K562 (cell line): ENCODE measurements around the gene NCOA3. TPM values are rescaled to one million over a fixed set of nuclear protein-coding genes. Genes with fewer than 3 reads are reported as not detected.
A peak's percentile ranks its signal among the peaks of the same experiment; 100 is the strongest.

Experiments used
- BHLHE40 ChIP-seq: IDR thresholded peaks from 2 replicates; pipeline ENCODE4 v1.6.1; 2011; ENCODE audit warnings: low read length, improper control_type of control experiment
- CHD4 ChIP-seq: fragments of 200-600 bp; sonication (generic); IDR thresholded peaks from 3 replicates; pipeline ENCODE4 v1.6.1; 2012; ENCODE audit warnings: low read depth, mild to moderate bottlenecking, mixed read lengths, low read length, inconsistent platforms; ENCODE audit not compliant: insufficient read depth, insufficient replicate concordance, poor library complexity, severe bottlenecking
- ESRRA ChIP-seq: fragments of 450-650 bp; IDR thresholded peaks from 2 replicates; pipeline ENCODE4 v1.6.1; 2014; ENCODE audit warnings: low read depth, mild to moderate bottlenecking, moderate library complexity, borderline replicate concordance
- HNRNPLL ChIP-seq: fragments of 200-400 bp; formaldehyde crosslinking; IDR thresholded peaks from 2 replicates; pipeline ENCODE4 v1.6.1; 2017; ENCODE audit warnings: low read length, low read depth, mild to moderate bottlenecking; ENCODE audit not compliant: poor library complexity, severe bottlenecking
- KDM2B ChIP-seq: fragments of 250-450 bp; sonication (Bioruptor Pico); IDR thresholded peaks from 2 replicates; pipeline ENCODE4 v1.8.0; 2021; ENCODE audit warnings: mild to moderate bottlenecking, moderate library complexity
- MAZ ChIP-seq, 2 experiments: fragments of 450-650 bp in 1 of 2; sonication (generic) in 1 of 2; formaldehyde crosslinking; IDR thresholded peaks in 1 of 2; conservative IDR thresholded peaks in 1 of 2; 2 replicates each; pipeline versions ENCODE4 v1.4.0 to v1.5.0; 2020; ENCODE audit warnings: mild to moderate bottlenecking in 1 of 2, missing genetic modification reagents in 1 of 2
- MBD2 ChIP-seq: sonication (generic); IDR thresholded peaks from 2 replicates; pipeline ENCODE4 v1.6.1; 2016; ENCODE audit warnings: low read depth, borderline replicate concordance
- MXI1 ChIP-seq: IDR thresholded peaks from 2 replicates; pipeline ENCODE4 v1.6.1; 2011; ENCODE audit warnings: low read depth, mild to moderate bottlenecking, improper control_type of control experiment, low read length
- RAD51 ChIP-seq: fragments of 450-650 bp; IDR thresholded peaks from 2 replicates; pipeline ENCODE4 v1.7.1; 2016; ENCODE audit warnings: low read depth, mild to moderate bottlenecking, borderline replicate concordance
- SETDB1 ChIP-seq: IDR thresholded peaks from one replicate; pipeline ENCODE4 v1.6.1; 2012; ENCODE audit warnings: low read length, control low read depth, inconsistent platforms
- ZNF23 ChIP-seq: fragments of 250-450 bp; sonication (Bioruptor Pico); IDR thresholded peaks from 2 replicates; pipeline ENCODE4 v1.4.0; 2020; ENCODE audit warnings: mild to moderate bottlenecking
- ZNF431 ChIP-seq: sonication (generic); formaldehyde crosslinking; IDR thresholded peaks from 2 replicates; pipeline ENCODE4 v1.8.0; 2022; ENCODE audit warnings: mild to moderate bottlenecking, missing genetic modification reagents
- ZNF717 ChIP-seq: fragments of 250-450 bp; sonication (Bioruptor Pico); IDR thresholded peaks from 2 replicates; pipeline ENCODE4 v1.5.0; 2021
- polyA plus RNA-seq, 8 experiments: library from polyadenylated mRNA; depleted of rRNA in 4 of 8; stranded (reverse) in 5 of 8; unstranded in 3 of 8; fragments of >200 nt; fragmentation: Nextera tagmentation in 2 of 8; fragmentation: Illumina TruSeq in 1 of 8; extraction: Ambion mirVana in 2 of 8; extraction: Trizol in 1 of 8; gene quantifications; 2 replicates each; pipeline versions ENCODE4 v1.2.1 to v1.2.3, GENCODE V29; 2011 to 2014; ENCODE audit warnings: inconsistent platforms in 1 of 8, missing spikeins in 1 of 8
- total RNA-seq, 7 experiments: library from RNA; depleted of rRNA in 6 of 7; stranded (reverse); fragments of >200 nt in 6 of 7; fragmentation: Illumina TruSeq in 2 of 7; extraction: Trizol in 2 of 7; gene quantifications; 2 replicates each; pipeline versions ENCODE4 v1.2.1 to v1.2.3, GENCODE V29; 2011 to 2021; ENCODE audit warnings: low replicate concordance in 1 of 7
- TF ChIP-seq, protein P1 (sequence below): fragments of 450-650 bp; formaldehyde crosslinking; IDR thresholded peaks from 2 replicates; pipeline ENCODE4 v1.4.0; 2020; ENCODE audit warnings: mild to moderate bottlenecking, moderate library complexity
- TF ChIP-seq, protein P2 (sequence below): sonication (generic); formaldehyde crosslinking; IDR thresholded peaks from 2 replicates; pipeline ENCODE4 v1.4.0; 2020; ENCODE audit warnings: mild to moderate bottlenecking, missing genetic modification reagents
- TF ChIP-seq, protein P3 (sequence below), 2 experiments: fragments of 450-650 bp in 1 of 2; sonication (generic) in 1 of 2; formaldehyde crosslinking; conservative IDR thresholded peaks; 2 replicates each; pipeline versions ENCODE4 v1.4.0 to v1.8.1; 2020 to 2022; ENCODE audit warnings: mild to moderate bottlenecking in 1 of 2, missing genetic modification reagents in 1 of 2
- TF ChIP-seq, protein P4 (sequence below): sonication (generic); formaldehyde crosslinking; IDR thresholded peaks from 2 replicates; pipeline ENCODE4 v1.8.1; 2023; ENCODE audit warnings: mild to moderate bottlenecking, missing genetic modification reagents
- TF ChIP-seq, protein P5 (sequence below): fragments of 450-650 bp; formaldehyde crosslinking; IDR thresholded peaks from 2 replicates; pipeline ENCODE4 v1.4.0; 2020; ENCODE audit warnings: mild to moderate bottlenecking

NCOA3 gene
- total and polyA plus RNA-seq, 9 of the 15 experiments (the other 6 are each of a cell fraction or from before 2014, with no cell fraction given), result 3.2 to 24.3 (median 14.4) TPM

DNA sequence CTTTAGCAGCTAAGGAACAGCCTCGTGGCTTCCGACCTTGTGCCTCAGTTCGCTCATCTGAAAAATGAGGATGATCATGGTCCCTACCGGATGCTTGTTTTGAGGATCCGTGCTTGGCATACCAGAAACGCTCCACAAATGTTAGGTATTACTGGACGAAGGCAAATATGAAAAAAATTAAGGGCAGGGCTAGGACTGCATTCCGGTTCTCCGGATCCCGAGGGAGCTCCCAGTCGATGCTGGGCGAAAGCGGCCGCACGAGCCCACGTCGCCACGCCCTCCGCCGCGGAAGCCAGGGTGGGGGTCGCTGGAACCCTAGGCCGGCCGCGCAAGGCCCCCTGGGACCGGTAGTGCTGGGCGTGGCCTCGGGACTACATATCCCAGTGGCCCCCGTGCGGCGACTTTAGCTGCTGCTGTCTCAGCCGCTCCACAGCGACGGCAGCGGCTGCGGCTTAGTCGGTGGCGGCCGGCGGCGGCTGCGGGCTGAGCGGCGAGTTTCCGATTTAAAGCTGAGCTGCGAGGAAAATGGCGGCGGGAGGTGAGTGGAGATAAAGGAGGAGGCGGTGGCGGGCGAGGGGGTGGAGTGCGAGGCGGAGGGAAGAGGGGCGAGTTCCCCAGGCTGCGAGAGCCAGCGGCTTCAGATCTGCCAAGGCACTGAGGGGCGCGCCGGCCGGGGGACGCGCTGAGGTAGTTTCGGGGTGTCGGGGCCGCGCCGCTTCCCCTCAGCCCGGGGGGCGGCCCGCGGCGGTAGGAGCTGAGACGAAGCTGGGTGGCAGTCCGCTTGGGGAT lies at the start of gene NCOA3 (continued):
- TF ChIP-seq, protein P1, sequence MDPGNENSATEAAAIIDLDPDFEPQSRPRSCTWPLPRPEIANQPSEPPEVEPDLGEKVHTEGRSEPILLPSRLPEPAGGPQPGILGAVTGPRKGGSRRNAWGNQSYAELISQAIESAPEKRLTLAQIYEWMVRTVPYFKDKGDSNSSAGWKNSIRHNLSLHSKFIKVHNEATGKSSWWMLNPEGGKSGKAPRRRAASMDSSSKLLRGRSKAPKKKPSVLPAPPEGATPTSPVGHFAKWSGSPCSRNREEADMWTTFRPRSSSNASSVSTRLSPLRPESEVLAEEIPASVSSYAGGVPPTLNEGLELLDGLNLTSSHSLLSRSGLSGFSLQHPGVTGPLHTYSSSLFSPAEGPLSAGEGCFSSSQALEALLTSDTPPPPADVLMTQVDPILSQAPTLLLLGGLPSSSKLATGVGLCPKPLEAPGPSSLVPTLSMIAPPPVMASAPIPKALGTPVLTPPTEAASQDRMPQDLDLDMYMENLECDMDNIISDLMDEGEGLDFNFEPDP (CRISPR knock-in tag), result no peak
- peak; percentile 84 for TF ChIP-seq HNRNPLL
- TF ChIP-seq, protein P2, sequence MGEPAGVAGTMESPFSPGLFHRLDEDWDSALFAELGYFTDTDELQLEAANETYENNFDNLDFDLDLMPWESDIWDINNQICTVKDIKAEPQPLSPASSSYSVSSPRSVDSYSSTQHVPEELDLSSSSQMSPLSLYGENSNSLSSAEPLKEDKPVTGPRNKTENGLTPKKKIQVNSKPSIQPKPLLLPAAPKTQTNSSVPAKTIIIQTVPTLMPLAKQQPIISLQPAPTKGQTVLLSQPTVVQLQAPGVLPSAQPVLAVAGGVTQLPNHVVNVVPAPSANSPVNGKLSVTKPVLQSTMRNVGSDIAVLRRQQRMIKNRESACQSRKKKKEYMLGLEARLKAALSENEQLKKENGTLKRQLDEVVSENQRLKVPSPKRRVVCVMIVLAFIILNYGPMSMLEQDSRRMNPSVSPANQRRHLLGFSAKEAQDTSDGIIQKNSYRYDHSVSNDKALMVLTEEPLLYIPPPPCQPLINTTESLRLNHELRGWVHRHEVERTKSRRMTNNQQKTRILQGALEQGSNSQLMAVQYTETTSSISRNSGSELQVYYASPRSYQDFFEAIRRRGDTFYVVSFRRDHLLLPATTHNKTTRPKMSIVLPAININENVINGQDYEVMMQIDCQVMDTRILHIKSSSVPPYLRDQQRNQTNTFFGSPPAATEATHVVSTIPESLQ (CRISPR knock-in tag), result no peak; the same call in 1 of the 2 replicates
- TF ChIP-seq ZNF717 (CRISPR knock-in tag), result no peak
- TF ChIP-seq MAZ (CRISPR knock-in tag; conservative IDR thresholded peaks at IDR 0.05 in 1 of 2, IDR thresholded peaks at IDR 0.05 in 1 of 2), result peak; percentile 82 to 84; a peak in 3 of 4 replicates
- peak; percentile 88 for TF ChIP-seq BHLHE40
- no peak for TF ChIP-seq CHD4
- TF ChIP-seq, protein P3, sequence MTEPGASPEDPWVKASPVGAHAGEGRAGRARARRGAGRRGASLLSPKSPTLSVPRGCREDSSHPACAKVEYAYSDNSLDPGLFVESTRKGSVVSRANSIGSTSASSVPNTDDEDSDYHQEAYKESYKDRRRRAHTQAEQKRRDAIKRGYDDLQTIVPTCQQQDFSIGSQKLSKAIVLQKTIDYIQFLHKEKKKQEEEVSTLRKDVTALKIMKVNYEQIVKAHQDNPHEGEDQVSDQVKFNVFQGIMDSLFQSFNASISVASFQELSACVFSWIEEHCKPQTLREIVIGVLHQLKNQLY (CRISPR knock-in tag; conservative IDR thresholded peaks at IDR 0.05), result no peak
- no peak for TF ChIP-seq ZNF23 (CRISPR knock-in tag)
- TF ChIP-seq, protein P4, sequence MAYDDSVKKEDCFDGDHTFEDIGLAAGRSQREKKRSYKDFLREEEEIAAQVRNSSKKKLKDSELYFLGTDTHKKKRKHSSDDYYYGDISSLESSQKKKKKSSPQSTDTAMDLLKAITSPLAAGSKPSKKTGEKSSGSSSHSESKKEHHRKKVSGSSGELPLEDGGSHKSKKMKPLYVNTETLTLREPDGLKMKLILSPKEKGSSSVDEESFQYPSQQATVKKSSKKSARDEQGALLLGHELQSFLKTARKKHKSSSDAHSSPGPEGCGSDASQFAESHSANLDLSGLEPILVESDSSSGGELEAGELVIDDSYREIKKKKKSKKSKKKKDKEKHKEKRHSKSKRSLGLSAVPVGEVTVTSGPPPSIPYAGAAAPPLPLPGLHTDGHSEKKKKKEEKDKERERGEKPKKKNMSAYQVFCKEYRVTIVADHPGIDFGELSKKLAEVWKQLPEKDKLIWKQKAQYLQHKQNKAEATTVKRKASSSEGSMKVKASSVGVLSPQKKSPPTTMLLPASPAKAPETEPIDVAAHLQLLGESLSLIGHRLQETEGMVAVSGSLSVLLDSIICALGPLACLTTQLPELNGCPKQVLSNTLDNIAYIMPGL (CRISPR knock-in tag), result no peak
- 0 out of 2 replicates have a peak, but pooled peaks have one; percentile 2 for TF ChIP-seq RAD51
- TF ChIP-seq SETDB1, result no peak
- TF ChIP-seq ZNF431, result 0 out of 2 replicates have a peak, but pooled peaks have one; percentile 20
- TF ChIP-seq MBD2, result peak; percentile 60
- TF ChIP-seq KDM2B (CRISPR knock-in tag), result no peak
- TF ChIP-seq, protein P5, sequence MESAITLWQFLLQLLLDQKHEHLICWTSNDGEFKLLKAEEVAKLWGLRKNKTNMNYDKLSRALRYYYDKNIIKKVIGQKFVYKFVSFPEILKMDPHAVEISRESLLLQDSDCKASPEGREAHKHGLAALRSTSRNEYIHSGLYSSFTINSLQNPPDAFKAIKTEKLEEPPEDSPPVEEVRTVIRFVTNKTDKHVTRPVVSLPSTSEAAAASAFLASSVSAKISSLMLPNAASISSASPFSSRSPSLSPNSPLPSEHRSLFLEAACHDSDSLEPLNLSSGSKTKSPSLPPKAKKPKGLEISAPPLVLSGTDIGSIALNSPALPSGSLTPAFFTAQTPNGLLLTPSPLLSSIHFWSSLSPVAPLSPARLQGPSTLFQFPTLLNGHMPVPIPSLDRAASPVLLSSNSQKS, result no peak
- 0 out of 2 replicates have a peak, but pooled peaks have one; percentile 54 for TF ChIP-seq MXI1
- TF ChIP-seq ESRRA, result peak; percentile 69; the same call in 1 of the 2 replicates
